Measurements from ENCODE around the gene GH1.
"Not testable (repeated sequence)": the region's sequence is repeated elsewhere in the genome, so short reads cannot be mapped to it uniquely, and the experiment has no call there.

- not testable (repeated sequence) for TF ChIP-seq POLR2AphosphoS5 (IDR thresholded peaks at IDR 0.05; ENCODE audit: low read depth, low read length); POLR2A (IDR thresholded peaks at IDR 0.05; ENCODE audit: low read depth, low read length); POU2F2 (IDR thresholded peaks at IDR 0.05; ENCODE audit: low read depth, low read length); TAF1 (IDR thresholded peaks at IDR 0.05; ENCODE audit: low read depth, low read length); PAX5 (IDR thresholded peaks at IDR 0.05; ENCODE audit: insufficient read depth, low read length, severe bottlenecking); SPI1 (IDR thresholded peaks at IDR 0.05; ENCODE audit: low read depth, low read length)
These were observed at the start of gene GH1 for GRCh38 chr17:63918789-63919305.
